ENCODE data around the gene SLCO4A1. TPM values are rescaled to one million over a fixed set of nuclear protein-coding genes. Genes with fewer than 3 reads are reported as not detected.

Gene SLCO4A1
- total and polyA plus RNA-seq, 2 experiments from 2014 or later = 0.22 to 0.43 TPM

DNA sequence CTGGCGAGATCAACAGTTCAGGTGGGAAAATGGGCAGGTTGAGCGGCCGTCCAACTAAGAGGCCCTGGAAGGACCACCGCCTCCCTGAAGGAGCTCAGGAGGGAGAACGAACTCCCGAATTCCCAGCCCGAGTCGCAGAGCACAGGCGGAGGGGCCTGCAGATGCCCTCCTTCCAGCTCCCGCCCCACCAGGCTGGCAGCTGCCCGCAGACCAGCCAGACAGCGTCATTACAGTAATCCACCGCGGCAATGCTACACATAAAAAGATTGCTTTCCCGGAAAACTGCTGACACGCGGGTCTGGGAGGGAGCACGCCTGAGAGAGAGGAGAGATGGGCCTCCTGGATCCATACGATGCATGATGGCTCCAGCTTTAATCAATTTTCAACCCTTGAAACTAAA lies 30.5 kb upstream of the SLCO4A1 start:
- Histone ChIP-seq H3K4me1 (ENCODE audit: insufficient read depth) (no peaks in the 10 kb centered on the region), H3K4me2 (ENCODE audit: unreplicated experiment) (no peak overlapping the region), H3K27ac (no peak overlapping the region), H3K79me2 (ENCODE audit: insufficient read depth) (no peaks in the 10 kb centered on the region), H3K9me3 (ENCODE audit: low read depth) (no peaks in the 10 kb centered on the region), H2AFZ (no peak overlapping the region), H3K9me2 (ENCODE audit: insufficient read depth) (no peaks in the 10 kb centered on the region), H3K9ac (no peak overlapping the region), H3K36me3 (ENCODE audit: low read depth) (no peaks in the 10 kb centered on the region), H4K20me1 (ENCODE audit: insufficient read depth) (no peaks in the 10 kb centered on the region), H3K4me3 (no peak overlapping the region), H3F3A (ENCODE audit: insufficient read depth) (no peaks in the 10 kb centered on the region), H3K27me3 (replicated peaks; ENCODE audit: insufficient read depth) (peaks cover 49% of the 10 kb centered on the region)
- TF ChIP-seq EZH2phosphoT487 (IDR thresholded peaks at IDR 0.05; ENCODE audit: insufficient read depth, low read depth) (no peak), EZH2 (IDR thresholded peaks at IDR 0.05; ENCODE audit: insufficient read depth, poor library complexity, severe bottlenecking) (no peak)
- DNase-seq = no peak
- in situ Hi-C loops (cut with MboI) = no loop called here
- WGBS, 2 experiments (ENCODE audit: low coverage in 1 of 2, low lambda C conversion rate in 2 of 2, missing lambda C conversion rate in 2 of 2) = 23 to 27% methylated on average over 19 of the region's 19 CpGs

DNA sequence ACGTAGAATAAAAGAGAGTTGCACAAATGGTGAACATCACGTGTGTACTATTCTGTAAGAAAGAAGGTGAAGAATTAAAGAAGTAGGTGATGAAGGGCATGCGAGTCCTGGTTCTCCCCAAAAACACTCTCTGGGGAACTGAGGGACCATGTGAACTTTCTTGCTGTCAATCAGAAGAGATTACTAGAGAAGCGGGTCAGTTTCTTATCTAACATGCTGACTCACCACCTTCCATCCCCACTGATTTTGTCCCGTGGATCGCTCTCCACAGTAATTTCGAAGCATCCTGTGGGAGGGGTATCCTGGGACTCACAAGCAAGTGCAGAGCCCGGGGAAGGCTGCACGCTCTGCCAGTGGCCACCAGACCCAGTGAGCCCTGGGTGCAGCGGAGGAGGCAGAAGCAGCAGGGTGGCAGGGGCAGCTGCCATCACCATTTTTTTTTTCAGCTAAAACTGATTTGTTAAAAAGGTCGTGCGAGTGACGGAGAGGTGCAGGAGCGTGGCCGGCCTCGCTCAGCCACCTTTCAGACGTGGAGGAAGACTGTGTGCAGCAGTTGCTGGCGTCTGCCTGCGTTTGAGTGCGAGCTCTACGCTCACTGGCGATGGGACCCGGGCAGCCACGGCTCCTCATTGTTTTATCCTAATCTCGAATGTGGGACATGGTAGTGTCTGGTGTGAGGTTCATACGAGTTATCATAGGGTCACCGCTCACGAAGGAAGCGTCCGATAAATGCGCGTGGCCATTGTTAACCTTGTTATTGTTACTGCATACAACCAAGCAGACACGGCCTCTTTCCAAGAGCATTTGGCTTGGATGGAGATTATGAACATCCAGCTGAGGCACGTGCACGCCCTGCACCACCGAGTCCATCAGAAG lies 28.0 kb upstream of the SLCO4A1 start:
- Histone ChIP-seq H3K27ac (no peak overlapping the region), H3K9me2 (ENCODE audit: insufficient read depth) (no peaks in the 10 kb centered on the region), H3K4me3 (no peak overlapping the region), H3K27me3 (replicated peaks; ENCODE audit: insufficient read depth) (peaks cover 45% of the 10 kb centered on the region), H3K4me1 (ENCODE audit: insufficient read depth) (no peaks in the 10 kb centered on the region), H4K20me1 (ENCODE audit: insufficient read depth) (no peaks in the 10 kb centered on the region), H3K9me3 (ENCODE audit: low read depth) (no peaks in the 10 kb centered on the region), H3K9ac (no peak overlapping the region), H3K79me2 (ENCODE audit: insufficient read depth) (no peaks in the 10 kb centered on the region), H3K4me2 (ENCODE audit: unreplicated experiment) (no peak overlapping the region), H3K36me3 (ENCODE audit: low read depth) (no peaks in the 10 kb centered on the region), H3F3A (ENCODE audit: insufficient read depth) (no peaks in the 10 kb centered on the region), H2AFZ (no peak overlapping the region)
- WGBS, 2 experiments (ENCODE audit: low coverage in 1 of 2, low lambda C conversion rate in 2 of 2, missing lambda C conversion rate in 2 of 2) = 75 to 76% methylated on average over 36 of the region's 36 CpGs
- DNase-seq = no peak
- in situ Hi-C loops (cut with MboI) = no loop called here
- TF ChIP-seq EZH2phosphoT487 (IDR thresholded peaks at IDR 0.05; ENCODE audit: insufficient read depth, low read depth) (no peak), EZH2 (IDR thresholded peaks at IDR 0.05; ENCODE audit: insufficient read depth, poor library complexity, severe bottlenecking) (no peak)

DNA sequence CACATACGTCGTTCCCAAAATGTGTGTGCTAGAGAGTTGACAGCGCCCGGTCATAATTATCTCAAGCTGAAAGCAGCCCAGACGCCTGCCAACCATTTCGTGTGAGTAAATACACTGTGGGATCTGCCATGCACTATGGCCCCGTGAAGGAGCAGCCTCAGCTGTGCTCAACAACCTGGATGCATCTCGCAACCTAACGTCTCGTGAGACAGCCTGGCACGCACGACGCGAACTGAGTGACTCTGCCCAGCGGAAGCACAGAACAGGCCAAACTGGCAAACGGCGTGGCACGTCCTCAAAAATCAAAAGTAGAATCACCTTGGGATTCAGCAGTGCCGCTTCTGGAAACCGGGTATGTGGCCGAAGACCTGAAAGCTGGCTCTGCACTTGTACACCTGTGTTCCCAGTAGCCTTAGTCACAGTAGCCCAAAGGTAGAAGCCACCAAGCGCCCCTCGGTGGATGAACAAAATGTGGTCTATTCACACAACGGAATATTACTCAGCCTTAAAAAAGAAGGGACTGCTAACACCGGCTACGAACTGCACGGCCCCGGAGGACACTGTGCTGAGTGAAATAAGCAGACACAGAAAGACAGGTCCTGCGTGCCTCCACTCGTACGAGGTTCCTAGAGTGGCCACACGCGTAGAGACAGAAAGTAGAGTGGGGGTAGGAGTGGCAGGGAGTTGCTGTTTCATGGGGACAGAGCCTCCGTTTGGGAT lies 27.2 kb upstream of the SLCO4A1 start:
- no peaks in the 10 kb centered on the region for H3K36me3 ChIP-seq (ENCODE audit: low read depth)
- H3K4me1 ChIP-seq (ENCODE audit: insufficient read depth) = no peaks in the 10 kb centered on the region
- H3K4me2 ChIP-seq (ENCODE audit: unreplicated experiment) = no peak overlapping the region
- no peak for DNase-seq
- H3K27ac ChIP-seq = no peak overlapping the region
- 76 to 77% methylated on average over 34 of the region's 34 CpGs for WGBS, 2 experiments (ENCODE audit: low coverage in 1 of 2, low lambda C conversion rate in 2 of 2, missing lambda C conversion rate in 2 of 2)
- in situ Hi-C loops (cut with MboI) = loop anchor here (5.0 kb wide), 1 partner anchor 113 kb away; no protein-coding TSS in a partner anchor
- no peaks in the 10 kb centered on the region for H3F3A ChIP-seq (ENCODE audit: insufficient read depth)
- no peaks in the 10 kb centered on the region for H4K20me1 ChIP-seq (ENCODE audit: insufficient read depth)
- no peaks in the 10 kb centered on the region for H3K9me3 ChIP-seq (ENCODE audit: low read depth)
- H3K9me2 ChIP-seq (ENCODE audit: insufficient read depth) = no peaks in the 10 kb centered on the region
- no peaks in the 10 kb centered on the region for H3K79me2 ChIP-seq (ENCODE audit: insufficient read depth)
- H3K9ac ChIP-seq = no peak overlapping the region
- TF ChIP-seq EZH2phosphoT487 (IDR thresholded peaks at IDR 0.05; ENCODE audit: insufficient read depth, low read depth) (no peak), EZH2 (IDR thresholded peaks at IDR 0.05; ENCODE audit: insufficient read depth, poor library complexity, severe bottlenecking) (no peak)
- H3K27me3 ChIP-seq (replicated peaks; ENCODE audit: insufficient read depth) = peaks cover 38% of the 10 kb centered on the region
- no peak overlapping the region for H2AFZ ChIP-seq
- H3K4me3 ChIP-seq = no peak overlapping the region

DNA sequence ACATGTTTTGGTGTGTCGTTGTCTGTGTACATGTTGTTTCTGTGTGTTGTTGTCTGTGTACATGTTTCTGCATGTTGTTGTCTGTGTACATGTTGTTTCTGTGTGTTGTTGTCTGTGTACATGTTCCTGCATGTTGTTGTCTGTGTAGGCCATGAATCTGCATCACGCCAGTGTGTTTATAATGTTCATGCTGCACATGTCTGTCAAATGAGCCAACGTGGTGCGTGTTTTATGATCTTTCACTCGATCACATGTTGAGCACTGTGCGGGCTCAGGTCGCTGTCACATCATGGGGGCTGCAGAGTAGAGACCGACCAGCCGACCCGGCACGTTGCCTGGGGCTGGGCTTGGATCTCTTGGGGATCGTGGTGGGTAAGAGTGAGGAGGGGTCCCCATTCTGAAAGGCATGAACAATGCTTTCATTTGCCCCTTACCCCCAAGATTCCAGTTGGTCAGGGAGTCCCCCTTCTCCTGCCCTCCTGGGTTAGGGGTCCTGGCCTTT lies 26.5 kb upstream of the SLCO4A1 start:
- in situ Hi-C loops (cut with MboI) = loop anchor here (5.0 kb wide), 1 partner anchor 114 kb away; no protein-coding TSS in a partner anchor
- H3K4me3 ChIP-seq = no peak overlapping the region
- H3K4me1 ChIP-seq (ENCODE audit: insufficient read depth) = no peaks in the 10 kb centered on the region
- no peaks in the 10 kb centered on the region for H3K9me3 ChIP-seq (ENCODE audit: low read depth)
- TF ChIP-seq EZH2phosphoT487 (IDR thresholded peaks at IDR 0.05; ENCODE audit: insufficient read depth, low read depth) = no peak
- no peak for TF ChIP-seq EZH2 (IDR thresholded peaks at IDR 0.05; ENCODE audit: insufficient read depth, poor library complexity, severe bottlenecking)
- no peak overlapping the region for H2AFZ ChIP-seq
- H3K36me3 ChIP-seq (ENCODE audit: low read depth) = no peaks in the 10 kb centered on the region
- DNase-seq = no peak
- H3K27me3 ChIP-seq (replicated peaks; ENCODE audit: insufficient read depth) = peaks cover 31% of the 10 kb centered on the region
- no peak overlapping the region for H3K4me2 ChIP-seq (ENCODE audit: unreplicated experiment)
- no peak overlapping the region for H3K27ac ChIP-seq
- H3F3A ChIP-seq (ENCODE audit: insufficient read depth) = no peaks in the 10 kb centered on the region
- H3K9ac ChIP-seq = no peak overlapping the region
- no peaks in the 10 kb centered on the region for H4K20me1 ChIP-seq (ENCODE audit: insufficient read depth)
- H3K9me2 ChIP-seq (ENCODE audit: insufficient read depth) = no peaks in the 10 kb centered on the region
- no peaks in the 10 kb centered on the region for H3K79me2 ChIP-seq (ENCODE audit: insufficient read depth)
- WGBS, 2 experiments (ENCODE audit: low coverage in 1 of 2, low lambda C conversion rate in 2 of 2, missing lambda C conversion rate in 2 of 2) = 67 to 70% methylated on average over 12 of the region's 12 CpGs

Data from GM23248 (cell line).